ENCODE measurements around the gene RHOD. TPM values are rescaled to one million over a fixed set of nuclear protein-coding genes. Genes with fewer than 3 reads are reported as not detected.

The RHOD gene
- polyA plus RNA-seq, 12 donors = 7.4 to 20.7 (median 11.6) TPM; not detected in 1

DNA sequence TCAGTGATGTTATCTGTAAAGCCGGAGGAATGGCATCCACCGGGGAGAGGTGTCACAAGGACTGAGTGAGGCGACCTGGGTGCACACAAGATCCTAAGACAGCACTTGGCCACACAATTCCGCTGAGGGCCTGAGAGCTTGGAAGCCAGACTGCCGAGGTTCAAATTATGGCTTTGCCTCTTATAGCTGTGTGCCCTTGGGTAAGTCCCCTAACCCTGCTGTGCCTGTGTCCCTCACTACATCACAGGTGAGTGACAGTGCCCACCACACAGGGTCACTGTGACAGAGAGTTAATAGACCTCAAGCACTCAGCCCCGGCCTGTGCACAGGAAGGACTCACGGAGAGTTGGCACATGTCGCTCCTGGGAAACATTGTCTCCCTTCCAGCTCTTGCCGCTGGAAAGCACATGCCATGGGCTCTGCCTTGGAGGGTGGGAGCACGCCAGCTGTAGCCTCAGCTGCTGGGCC lies 592 bp downstream of the RHOD start:
- no peak for DNase-seq

- no peak for DNase-seq
These were observed 1.9 kb downstream of the RHOD start for GRCh38 chr11:67058506-67058905.

DNA sequence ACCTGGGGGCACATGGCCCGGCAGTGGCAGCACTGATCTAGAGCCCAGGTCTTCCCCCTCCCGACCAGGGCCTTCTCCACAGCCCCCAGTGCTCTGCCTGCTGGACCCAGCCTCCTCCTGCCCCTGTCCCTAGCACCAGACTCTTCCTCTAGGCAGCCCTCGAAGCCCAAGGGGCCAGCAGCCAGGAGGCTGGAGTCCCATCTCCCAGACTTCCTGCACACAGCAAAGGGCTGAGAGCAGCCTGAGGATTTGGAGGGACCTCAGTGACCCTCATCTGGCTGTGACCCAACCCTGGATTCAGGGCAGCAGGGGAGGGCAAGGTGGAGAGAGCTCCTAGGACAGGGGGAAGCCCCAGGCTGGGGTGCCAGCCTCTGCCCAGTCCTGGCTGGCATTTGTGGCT lies 3.0 kb downstream of the RHOD start:
- no peak for DNase-seq

GRCh38 chr11:67060111-67060522 lies 3.5 kb downstream of the RHOD start:
- no peak for DNase-seq

DNA sequence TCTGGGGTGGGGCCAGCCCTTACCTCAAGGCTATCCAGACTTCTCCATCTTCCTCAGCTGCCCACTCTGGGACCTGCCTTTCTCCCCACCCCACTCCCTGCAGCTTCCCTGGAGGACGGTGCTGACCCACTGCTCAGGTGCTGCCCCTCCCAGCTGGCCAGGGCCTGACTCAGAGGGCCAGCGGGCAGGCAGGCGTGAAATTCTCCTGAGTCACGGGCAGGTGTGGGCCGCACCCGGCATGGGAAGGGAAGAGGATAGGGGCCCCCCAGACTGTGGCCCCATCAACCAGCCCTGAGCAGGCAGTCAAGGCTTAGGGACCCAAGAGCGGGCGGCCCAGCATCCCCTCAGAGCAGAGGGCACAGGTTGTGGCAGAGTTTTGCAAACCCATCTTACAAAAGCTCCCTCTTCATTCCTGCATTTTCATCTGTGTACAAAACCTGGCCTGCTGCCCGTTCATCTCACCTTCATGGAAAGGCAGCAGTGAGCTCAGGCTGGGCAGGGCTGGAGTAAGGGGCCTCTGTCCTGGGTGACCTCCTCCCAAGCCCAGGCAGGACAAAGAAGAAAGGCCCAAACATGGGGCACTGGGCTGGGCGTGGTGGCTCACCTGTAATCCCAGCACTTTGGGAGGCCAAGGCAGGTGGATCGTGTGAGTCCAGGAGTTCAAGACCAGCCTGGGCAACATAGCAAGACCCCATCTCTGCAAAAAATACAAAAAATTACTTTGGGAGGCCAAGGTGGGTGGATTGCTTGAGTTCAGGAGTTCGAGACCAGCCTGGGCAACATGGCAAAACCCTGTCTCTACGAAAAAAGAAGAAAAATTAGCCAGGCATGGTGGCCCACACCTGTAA lies 6.1 kb downstream of the RHOD start:
- no peak for DNase-seq

DNA sequence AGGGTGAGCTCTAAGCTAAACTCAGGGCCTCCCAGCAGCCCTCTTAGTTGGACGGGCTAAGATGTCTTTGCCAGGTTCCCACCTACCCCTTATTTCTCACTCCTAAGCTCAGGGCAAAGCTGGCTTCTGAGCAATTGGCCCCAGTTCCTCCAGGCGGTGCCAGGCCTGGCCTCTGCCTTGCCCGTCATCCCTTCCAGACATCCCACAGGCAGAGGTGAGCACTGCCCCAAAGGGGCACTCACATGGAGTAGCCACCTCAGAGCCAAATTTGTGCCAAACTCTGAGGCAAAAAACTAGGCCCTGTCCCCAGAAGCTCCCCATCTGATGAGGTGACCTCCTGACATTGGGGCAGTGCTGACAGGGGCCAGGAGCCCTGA lies 9.7 kb downstream of the RHOD start:
- no peak for DNase-seq

GRCh38 chr11:67071420-67072284 lies 15.0 kb downstream of the RHOD start:
- no peak for DNase-seq

DNA sequence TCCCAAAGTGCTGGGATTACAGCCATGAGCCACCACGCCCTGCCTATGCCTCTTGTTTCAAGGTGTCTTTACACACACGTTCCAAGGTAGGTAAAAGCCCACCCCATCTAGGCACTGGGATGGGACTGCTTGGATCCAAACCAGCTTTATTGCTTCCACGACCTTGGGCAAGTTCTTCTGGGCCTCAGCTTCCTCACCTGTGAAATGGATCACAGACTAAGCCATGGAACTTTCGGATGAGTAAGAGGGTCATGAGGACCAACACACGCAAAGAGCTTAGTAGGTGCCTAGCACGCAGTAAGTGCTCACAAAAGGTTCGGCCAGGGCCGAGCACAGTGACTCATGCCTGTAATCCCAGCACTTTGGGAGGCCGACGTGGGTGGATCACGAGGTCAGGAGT lies 15.6 kb downstream of the RHOD start:
- no peak for DNase-seq

GRCh38 chr11:67073908-67074307 lies 17.3 kb downstream of the RHOD start:
- no peak for DNase-seq

GRCh38 chr11:67076202-67076601 lies 19.6 kb downstream of the RHOD start:
- no peak for DNase-seq

DNA sequence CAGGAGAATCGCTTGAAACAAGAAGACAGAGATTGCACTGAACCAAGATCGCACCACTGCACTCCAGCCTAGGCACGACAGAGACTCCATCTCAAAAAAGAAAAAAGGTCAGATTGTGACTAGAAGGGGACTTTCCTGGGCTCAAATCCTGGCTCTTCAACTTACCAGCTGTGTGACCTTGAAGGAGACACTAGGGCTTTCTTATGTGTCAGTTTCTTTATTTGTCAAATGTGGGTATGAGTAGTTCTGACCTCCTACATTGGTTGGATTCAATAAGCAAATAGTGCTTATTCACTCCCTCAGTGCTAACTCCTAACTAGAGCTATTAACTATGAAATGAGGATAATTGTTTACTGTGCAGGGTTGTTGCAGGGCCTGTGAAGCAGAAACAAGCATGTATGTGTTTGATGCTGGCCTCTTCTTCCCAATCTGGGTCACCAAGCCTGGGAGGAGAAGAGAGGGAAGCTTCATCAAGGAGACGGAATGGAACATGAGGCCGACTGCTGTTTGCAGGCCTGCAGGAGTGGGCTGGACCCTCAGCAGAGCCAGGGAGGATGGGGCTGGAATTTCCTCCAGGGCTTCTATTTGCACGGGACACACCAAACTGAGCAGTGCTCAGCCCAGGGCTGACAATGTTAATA lies 22.5 kb downstream of the RHOD start:
- DNase-seq = no peak

GRCh38 chr11:67082071-67082791 lies 25.6 kb downstream of the RHOD start:
- DNase-seq = no peak

DNA sequence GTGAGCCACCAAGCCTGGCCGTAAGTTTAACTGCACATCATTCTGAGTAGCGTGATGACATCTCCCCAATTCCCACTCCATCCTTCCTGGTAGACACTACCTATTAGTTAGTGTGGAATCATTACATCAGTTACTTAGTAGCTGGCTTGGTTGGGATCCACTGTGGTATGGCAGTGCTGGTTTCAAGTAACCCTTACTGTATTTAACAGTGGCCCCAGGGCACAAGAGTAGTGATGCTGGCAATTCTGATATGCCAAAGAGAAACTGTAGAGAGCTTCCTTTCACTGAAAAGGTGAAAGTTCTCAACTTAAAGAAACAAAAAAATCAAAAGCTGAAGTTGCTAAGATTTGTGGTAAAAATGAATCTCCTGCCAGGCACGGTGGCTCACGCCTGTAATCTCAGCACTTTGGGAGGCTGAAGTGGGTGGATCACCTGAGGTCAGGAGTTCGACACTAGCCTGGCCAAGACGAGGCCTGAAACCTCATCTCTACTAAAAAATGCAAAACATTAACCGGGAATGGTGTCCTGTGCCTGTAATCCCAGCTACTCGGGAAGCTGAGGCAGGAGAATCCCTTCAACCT lies 27.2 kb downstream of the RHOD start:
- DNase-seq = no peak

GRCh38 chr11:67085617-67086016 lies 29.0 kb downstream of the RHOD start:
- no peak for DNase-seq

DNA sequence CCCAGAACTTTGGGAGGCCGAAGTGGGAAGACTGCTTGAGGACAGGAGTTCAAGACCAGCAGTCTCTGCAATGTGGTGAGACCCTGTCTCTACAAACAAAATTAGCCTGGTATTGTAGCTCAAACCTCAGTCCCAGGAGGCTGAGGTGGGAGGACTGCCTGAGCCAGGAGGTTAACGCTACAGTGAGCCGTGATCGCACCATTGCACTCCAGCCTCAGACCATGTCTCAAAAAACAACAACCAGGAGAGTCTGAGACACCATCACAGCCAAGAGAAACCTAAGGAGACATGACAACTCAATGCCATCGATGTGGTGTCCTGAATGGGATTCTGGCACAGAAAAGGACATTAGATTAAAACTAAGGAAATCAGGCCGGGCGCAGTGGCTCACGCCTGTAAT lies 34.1 kb downstream of the RHOD start:
- no peak for DNase-seq

DNA sequence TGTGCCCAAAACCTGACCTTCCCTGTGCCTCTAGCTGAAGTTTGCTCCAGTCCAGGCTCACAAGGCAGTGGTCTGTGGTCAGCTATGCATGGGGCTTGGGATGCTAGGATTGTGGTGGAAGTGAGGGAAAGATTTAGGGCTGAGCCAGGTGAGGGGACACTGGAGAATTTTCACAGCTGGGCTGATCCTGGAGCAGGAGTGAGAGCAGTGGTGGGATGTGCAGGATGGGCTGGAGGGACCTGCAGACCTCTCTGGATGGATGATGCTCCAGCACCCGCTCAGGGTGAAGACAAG lies 38.5 kb downstream of the RHOD start:
- no peak for DNase-seq

GRCh38 chr11:67098799-67099429 lies 42.3 kb downstream of the RHOD start:
- DNase-seq = no peak

GRCh38 chr11:67099831-67100324 lies 43.2 kb downstream of the RHOD start:
- no peak for DNase-seq

DNA sequence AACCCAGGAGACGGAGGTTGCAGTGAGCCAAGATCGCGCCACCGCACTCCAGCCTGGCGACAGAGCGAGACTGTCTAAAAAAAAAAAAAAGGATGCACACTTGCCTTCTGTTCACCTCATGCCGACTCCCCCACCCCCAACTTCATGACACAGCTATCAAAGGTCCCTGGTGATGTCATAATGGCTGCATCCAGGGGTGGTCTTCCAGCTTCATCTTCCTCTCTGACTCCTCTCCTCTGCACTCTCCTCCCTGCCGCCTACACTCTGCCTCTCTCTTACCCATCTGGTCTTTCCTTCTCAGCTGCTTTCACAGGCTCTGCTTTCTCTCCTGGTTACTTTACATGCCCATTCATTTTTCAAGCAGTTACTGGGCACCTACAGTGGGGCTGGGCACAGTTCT lies 46.0 kb downstream of the RHOD start:
- DNase-seq = no peak

DNA sequence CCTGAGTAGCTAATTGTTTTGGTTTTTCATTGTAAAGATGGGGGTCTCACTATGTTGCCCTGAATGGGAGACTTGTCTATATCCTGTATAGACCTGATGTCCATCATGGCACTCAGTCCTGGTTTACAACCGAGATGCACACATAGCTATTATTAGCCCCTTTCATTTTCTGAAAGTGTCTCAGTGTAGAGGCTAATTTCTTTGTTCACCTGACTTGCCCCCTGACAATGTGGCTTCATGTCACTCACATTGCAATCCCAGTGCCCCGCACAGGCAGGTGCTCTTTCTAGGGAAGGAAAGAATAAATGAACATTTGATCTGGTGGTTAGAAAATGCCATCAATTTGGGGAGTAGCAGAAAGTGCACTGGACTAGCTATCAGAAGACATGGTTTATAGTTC lies 49.3 kb downstream of the RHOD start:
- DNase-seq = no peak

DNA sequence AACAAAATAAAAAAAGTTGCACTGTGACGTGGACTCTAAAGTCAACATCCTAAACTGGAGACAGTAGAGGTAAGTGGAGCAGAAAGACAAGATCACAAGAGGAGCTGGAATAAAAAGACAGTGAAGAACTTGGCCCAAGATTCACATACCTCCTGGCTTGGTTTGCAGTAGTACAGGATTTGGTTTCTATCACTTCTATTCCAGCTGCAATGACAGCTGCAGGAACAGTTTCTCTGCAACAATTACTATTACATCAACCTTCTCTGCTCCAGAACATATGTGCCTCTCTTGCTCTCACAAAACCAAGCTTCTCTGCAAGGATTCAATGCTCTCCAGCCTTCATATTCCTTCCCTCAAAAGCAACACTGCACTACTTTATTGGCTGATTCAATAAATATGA lies 54.6 kb downstream of the RHOD start:
- peak; percentile 54 for DNase-seq

Measured in muscle of arm (tissue), 12 donors.